HL-60/S4 treated with retinoic acid at 250 ng/mL for 4 days and 3 days (cell line): ENCODE data around the gene MRPL49.
"Not testable (repeated sequence)": the region's sequence is repeated elsewhere in the genome, so short reads cannot be mapped to it uniquely, and the experiment has no call there.

Experiments used
- in situ Hi-C: fragments of 300-500 bp; cut with MboI; formaldehyde crosslinking; loops from 2 replicates; pipeline ENCODE4 v1.7.0; 2022; ENCODE audit warnings: low sequenced_read_pairs

Gene MRPL49

GRCh38 chr11:65132238-65132987, 10.3 kb downstream of the MRPL49 start:
- in situ Hi-C loops: no loop called here

- in situ Hi-C loops: no loop called here
Measured at GRCh38 chr11:65132988-65133700, 11.0 kb downstream of the MRPL49 start.

DNA sequence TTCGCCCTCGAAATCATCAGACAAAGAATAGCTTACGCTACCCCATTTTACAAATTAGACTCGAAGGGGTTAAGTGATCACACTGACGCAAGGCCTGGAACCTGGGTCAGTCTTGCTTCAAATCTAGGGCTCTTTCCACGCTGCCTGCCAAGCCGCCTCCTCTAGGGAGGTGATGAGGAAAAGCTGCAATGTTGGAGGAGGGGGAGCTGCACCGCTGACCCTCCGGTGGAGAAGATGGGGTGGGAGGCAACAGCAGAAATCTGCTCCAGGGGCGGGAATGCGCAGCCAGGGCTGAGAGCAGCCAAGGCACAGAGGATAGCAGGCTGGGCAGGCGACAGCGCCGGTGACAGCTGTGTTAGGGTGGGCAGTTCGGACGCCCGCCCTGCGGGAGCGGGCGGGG, 11.6 kb downstream of the MRPL49 start:
- in situ Hi-C loops: no loop called here

DNA sequence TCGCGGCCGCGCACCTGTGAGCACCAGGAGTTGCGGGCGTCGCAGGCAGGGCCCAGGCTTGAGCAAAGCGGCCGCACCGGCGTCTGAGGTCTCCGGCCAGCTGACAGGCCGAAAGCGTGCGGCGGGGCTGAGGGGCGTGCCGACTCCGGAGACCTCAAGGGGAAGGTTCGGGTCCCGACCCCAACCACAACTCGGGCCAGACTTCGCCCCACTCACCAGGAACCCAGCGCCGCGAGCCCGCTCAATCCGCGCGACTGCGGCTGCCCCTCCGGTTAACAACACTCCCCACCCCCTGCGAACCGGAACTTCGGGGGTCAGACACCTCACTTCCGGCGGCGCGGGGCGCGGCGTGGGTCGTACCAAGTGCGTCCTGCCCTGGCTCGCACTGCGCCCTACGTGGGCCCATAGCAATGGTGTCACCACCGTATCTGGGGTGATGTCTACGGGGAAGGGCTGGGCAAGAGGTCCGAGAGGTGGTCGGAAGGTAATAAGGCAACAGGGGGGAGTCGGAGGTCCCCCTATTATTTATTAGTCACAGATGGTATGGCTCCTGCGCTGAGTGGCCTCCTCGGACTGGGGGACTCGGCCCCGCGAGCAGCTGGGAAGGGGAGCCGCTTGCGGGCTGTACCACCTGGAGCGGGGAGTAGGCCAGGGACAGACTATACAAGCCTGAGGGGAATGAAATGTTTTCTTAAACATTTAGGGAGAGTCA, 12.3 kb downstream of the MRPL49 start, which contains the start of gene SYVN1:
Gene SYVN1, minus strand, starts transcription at position 280 of the 712 bp plus-strand sequence. CDS start 918 bp downstream, outside the sequence.
- in situ Hi-C loops: no loop called here

DNA sequence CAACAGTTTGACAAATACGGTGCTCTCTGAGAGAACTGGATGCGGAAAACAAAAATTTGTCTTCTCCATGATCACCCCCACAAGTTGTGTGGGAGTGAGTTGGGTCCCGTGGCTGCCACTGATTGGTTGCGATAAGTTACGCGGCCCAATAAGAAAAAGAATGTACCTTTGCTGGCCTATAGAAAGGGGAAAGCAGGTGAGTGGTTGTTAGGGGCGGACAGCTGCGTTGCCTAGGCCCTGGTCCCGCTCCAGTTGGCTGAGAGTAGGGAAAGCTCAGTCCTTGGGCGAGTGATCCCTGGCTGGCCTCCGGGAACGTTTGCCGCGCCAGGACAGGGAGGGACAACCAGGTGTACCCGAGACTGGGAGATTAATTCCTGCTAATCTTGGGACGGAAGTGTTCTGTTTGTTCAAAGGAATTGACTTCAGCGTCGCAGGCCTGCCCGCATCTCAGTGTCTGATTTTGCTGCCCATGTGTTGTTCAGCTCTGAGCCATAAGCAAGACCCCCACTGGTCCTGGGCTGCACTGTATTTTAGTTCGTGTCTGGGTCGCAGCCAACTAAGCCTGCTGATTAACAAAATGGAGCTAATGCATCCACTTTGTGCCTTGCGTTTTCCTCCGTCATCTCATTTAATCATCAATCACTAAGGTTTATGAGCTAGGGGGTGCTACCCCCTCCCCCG, 13.0 kb downstream of the MRPL49 start:
- in situ Hi-C loops: no loop called here

DNA sequence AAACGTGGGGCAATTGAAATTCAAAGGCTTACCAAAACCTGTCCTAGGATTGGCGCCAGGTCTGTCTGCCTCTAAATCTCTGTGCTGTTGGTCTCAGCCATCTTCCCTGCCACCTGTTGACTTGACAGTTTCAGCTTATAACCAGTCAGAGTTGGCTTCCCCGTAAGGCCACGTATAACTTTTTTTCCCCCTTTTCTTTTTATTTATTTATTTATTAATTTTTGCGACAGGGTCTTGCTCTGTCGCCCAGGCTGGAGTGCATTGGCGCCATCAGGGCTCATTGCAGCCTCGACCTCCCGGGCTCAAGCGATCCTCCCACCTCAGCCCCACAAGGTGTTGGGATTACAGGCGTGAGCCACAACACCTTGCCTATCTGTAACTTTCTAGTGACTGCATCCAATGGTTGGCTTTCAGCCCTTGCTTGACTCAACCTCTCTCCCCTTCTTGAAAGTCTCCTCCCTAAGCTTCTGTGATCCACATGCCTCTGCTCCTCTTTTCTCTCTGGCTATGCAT, 13.6 kb downstream of the MRPL49 start:
- in situ Hi-C loops: no loop called here

DNA sequence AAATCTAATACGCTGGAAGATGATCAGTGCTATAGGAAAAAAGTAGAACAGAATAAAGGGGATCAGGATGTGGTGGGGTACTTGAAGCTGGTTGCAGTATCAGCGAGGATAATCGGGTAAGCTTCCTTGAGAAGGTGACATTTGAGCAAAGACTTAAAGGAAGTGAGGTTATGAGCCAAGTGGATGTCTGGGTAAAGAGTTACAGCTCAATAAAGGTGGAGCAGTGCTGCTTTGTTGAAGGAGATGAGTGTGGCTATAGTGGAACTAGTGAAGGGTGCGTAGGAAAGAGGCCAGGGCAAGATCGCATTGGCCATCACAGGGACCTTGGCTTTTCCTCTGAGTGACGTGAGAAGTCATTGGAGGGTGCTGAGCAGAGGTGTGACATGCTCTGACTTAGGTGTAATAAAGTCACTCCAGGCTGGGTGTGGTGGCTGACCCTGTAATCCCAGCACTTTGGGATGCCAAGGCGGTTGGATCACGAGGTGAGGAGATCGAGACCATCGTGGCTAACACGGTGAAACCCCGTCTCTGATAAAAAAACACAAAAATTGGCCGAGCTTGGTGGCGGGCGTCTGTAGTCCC, 14.5 kb downstream of the MRPL49 start:
- in situ Hi-C loops: no loop called here

DNA sequence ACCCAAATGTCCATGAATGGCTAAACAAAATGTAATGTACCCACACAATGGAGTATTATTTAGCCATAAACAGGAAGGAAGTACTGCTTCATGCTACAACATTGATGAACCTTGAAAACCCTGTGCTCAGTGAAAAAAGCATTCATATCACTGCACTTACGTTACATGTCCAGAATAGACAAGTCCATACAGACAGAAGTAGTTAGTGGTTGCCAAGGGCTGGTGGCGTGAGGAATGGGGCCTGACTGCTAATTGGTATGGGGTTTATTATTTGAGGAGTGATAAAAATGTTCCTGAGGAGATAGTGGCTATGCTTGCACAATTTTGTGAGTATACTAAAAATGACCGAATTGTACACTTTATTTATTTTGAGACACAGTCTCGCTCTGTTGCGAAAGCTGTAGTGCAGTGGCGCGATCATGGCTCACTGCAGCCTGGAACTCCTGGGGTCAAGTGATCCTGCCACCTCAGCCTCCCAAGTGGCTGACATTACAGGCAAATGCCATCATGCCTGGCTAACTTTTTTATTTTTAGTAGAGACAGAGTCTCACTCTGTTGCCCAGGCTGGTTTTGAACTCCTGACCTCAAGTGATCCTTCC, 19.9 kb downstream of the MRPL49 start:
- in situ Hi-C loops: no loop called here

GRCh38 chr11:65147352-65148075, 25.4 kb downstream of the MRPL49 start:
- in situ Hi-C loops: no loop called here

GRCh38 chr11:65148657-65149056, 26.5 kb downstream of the MRPL49 start:
- in situ Hi-C loops: no loop called here

DNA sequence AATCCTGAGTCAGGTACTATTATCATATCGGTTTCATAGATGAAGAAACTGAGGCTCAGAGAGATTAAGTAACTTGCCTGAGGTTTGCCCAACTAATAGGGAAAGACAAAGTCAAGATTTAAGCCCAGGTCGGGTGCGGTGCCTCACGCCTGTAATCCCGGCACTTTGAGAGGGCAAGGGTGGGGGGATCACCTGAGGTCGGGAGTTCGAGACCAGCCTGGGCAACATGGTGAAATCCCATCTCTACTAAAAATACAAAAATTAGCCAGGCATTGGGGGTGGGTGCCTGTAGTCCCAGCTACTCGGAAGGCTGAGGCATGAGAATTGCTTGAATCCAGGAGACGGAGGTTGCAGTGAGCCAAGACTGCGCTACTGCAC, 28.0 kb downstream of the MRPL49 start:
- in situ Hi-C loops: not testable (repeated sequence)

DNA sequence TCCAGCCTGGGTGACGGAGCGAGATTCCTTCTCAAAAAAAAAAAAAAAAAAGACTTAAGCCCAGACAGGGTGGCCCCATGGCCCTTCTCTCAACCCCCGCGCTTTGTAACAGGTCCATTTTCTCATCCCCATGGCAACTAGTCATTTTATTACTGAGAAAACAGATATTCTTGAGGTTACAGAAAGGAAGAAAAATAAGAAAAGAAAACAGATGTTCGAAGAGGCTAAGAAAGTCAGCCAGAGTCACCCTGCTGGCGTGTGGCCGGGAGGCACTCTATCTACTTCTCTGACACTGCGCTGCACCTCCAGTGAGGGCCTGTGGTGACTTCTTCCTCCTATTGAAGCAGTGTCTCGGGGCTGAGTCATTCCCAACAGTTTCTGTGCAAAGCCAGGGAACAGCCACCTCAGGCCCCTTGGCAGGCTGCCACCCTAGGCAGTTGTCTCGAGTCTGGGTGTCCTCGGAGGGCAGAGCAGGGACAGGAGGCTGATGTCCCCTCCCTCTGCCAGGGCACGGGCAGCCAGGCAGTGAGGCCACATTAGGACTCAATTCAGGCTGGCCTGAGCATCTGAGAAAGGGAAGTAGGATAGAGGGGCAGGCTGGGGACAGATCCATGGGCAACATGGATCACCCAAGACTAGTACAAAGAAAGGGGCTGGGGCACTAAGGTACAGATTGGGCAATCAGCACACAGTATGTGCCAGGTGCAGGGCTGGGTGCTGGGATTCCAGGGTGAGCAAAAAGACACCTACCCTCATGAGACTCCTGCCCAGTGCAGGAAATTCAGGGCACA, 28.6 kb downstream of the MRPL49 start:
- in situ Hi-C loops: no loop called here

- in situ Hi-C loops: no loop called here
Measured at GRCh38 chr11:65151331-65151899, 29.3 kb downstream of the MRPL49 start.

DNA sequence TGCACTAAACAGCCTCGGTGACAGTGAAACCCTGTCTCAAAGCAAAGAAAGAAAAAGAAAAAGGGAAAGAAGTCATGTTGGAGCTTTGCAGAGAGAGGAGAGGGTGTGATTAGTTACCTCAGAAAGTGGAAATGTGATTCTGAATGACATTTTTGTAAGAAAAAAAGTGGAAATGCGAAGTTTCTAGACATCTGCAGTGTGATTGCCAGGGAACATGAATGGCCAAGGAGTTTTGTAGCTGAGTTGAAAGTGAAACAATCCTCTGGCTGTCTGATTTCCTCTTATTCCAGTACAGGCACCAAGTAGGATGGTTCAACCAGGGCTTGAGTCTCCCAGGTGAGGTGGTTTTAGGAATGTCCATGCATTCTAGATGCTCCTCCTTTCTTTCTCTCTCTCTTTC, 30.0 kb downstream of the MRPL49 start:
- in situ Hi-C loops: no loop called here

DNA sequence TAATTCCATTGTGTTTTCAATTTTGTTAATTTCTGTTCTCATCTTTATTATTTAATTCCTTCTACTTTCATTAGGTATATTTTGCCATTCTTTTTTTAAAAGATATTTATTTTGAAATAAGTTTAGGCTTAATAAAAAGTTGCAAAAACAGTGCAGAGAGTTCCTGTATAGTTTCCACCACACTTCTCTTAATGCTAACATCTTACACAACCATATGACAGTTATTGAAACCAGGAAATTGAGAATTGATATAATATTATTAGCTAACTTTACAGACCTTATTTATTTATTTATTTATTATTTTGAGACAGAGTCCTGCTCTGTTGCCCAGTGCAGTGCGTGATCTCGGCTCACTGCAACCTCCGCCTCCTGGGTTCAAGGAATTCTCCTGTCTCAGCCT, 34.1 kb downstream of the MRPL49 start:
- in situ Hi-C loops: no loop called here

DNA sequence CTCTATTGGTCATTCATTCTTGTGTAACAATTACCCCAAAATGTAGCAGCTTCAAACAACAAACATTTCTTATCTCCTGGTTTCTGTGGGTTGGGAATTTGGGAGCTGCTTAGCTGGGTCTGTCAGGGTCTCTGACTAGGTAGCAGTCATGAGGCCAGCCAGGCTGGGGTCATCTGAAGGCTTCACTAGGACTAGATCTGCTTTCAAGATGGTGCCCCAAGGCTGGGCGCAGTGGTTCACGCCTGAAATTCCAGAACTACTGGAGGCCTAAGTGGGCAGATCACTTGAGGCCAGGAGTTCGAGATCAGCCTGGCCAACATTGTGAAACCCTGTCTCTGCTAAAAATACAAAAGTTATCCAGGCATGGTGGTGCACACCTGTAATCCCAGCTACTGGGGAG, 34.8 kb downstream of the MRPL49 start:
- in situ Hi-C loops: no loop called here

GRCh38 chr11:65157336-65157735, 35.2 kb downstream of the MRPL49 start:
- in situ Hi-C loops: no loop called here

DNA sequence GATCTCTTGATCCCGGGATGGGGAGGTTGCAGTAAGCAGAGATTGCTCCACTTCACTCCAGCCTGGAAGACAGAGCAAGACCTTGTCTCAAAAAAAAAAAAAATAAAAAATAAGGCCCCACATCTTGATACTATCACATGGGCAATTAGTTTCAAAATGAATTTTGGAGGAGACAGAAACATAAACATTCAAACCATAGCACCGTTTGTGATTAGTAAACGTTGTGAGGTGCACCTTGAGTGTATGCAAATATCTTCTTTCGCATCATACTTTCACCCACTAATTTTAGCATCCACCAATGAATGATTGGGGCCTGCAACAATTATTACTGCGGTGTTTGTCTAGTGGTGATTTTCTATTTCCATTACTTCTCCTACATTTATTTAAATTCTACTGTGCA, 36.9 kb downstream of the MRPL49 start:
- in situ Hi-C loops: no loop called here
